HG03060 (cell line): ENCODE results near the gene TMEM184C.

ENCODE experiments used
- ATAC-seq: cut with Tn5 transposase; IDR thresholded peaks from one replicate; pipeline ENCODE4 v1.9.1; 2021; ENCODE audit warnings: low read depth, moderate number of reproducible peaks; ENCODE audit not compliant: unreplicated experiment

The TMEM184C gene

DNA sequence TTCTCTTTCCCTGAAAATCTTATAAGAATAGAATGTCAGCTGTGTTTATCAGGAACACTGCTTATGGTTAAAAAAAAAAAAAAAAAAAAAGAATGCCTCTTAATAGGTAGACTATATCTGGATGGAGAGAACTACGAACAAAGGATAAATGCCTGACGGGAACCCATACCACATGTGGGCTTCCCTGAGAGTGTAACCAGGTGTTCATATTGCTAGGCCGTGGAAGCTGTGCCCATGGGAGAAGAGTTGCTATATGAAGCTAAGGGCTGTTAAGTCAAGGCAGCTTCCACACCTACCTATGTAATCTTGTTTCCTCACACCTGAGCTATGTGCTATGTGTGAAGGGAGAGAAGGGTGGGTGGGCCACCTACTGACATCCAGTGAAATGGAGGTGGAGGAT, 27.3 kb downstream of the TMEM184C start:
- no peak for ATAC-seq

- ATAC-seq: no peak
These were observed 27.9 kb downstream of the TMEM184C start for GRCh38 chr4:147645099-147645498.

DNA sequence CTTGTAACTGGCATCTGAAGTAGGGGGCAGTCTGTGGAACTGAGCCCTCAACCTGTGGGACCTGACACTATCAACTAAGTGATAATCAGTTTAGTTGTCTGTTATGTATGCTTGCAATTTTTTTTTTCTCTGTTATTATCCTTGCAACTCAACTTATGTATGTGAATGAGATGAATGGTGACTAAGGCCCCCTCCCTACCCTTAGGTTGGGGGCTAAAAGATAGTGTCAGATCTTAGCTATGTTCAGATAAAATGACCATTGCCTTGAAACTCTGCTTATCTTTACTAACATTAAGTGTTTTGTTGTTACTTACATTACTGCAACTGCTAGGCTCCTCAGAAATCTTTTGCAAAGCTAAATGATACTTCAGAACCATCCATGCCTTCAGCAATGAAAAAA, 31.5 kb downstream of the TMEM184C start:
- ATAC-seq: no peak

GRCh38 chr4:147651563-147651962, 34.4 kb downstream of the TMEM184C start:
- no peak for ATAC-seq

- no peak for ATAC-seq
These were observed 38.4 kb downstream of the TMEM184C start for GRCh38 chr4:147655639-147656038.

DNA sequence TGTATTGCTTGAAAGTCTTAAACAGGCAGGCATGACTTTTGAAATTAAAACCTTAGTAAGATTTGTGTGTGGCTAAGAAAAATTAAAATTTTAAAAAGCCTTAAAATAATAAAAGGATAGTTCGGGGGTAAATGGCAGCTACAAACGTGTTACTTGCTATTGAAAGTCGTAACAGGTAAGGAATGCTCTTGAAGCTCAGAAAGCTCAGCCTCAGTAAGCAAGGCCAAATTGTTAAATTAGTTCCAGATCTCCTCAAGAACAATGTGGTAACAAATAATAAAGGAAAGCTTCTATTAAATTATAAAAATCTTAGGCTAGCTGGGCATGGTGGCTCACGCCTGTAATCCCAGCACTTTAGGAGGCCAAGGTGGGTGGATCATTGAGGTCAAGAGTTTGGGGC, 41.3 kb downstream of the TMEM184C start:
- no peak for ATAC-seq

GRCh38 chr4:147674073-147674472, 56.9 kb downstream of the TMEM184C start:
- no peak for ATAC-seq

DNA sequence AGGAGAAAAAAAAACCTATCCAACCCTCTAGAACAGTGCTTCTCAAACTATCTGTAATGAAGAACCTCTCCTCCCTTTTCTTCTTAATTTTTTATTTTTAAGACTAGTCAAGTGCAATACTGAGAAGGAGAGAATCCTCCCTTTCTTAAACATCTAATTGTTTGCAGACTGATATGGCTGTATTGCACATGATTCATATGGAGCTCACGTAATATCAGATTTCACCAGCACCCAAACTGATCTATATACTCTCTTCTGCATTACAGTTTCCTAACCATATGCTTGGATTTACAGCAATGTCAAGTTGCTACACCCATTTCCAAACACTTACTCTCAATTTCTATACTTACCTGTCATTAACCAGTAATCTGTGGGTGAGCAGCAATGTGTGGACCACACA, 57.3 kb downstream of the TMEM184C start:
- no peak for ATAC-seq

GRCh38 chr4:147678106-147678505, 60.9 kb downstream of the TMEM184C start:
- ATAC-seq: no peak

- ATAC-seq: no peak
These were observed 61.8 kb downstream of the TMEM184C start for GRCh38 chr4:147678796-147679549.

- ATAC-seq: no peak
These were observed 65.6 kb downstream of the TMEM184C start for GRCh38 chr4:147682755-147683154.

- no peak for ATAC-seq
These were observed 66.0 kb downstream of the TMEM184C start for GRCh38 chr4:147683188-147683591.

DNA sequence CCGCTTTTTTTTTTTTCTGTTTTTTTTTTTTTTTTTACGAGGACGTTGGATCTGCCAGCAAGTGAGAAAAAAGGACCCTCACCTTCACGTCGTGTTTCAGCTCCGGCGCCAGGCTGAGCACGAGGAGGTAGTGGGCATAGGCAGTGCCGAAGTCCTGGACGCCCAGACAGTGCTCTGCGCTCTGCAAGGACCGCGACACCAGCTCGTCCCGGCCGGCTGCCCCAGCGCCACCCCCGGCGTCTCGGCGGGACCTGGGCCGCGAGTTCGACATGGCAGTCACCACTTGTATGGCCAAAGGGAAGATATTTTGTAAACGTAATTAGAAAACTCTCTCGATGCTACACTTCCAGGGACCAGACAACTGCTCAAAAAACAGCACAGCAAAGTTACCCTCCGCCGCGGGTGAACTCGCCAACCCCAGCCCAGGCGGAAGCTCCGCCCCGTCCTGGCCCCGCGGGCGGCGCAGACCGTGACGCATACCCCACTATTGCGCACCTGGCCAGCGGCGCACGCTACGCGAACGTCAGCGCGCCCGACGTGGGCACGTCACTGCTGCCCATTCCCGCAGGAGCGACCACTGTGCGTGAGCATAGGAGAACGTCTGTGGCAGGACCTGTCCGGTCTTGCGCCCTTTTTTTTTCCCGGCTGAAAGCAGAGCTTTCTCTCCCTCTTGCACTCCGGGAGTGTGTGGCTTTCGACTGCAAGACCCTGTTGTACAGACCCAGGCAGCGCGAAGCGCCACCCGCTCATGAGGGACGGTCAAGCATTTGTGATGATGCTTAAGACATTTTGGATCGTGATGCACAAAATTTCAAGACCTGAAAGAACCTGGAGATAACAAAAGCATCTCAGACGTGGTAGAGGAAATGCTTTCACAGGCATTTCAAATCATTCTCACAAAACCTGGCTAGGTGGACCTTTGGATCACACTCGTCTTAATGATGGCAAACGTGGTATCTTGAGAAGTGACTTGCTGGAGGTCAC, 66.8 kb downstream of the TMEM184C start, which contains the start of gene PRMT9:
PRMT9 (minus strand) TSS at position 447 of the 984 bp plus-strand sequence; CDS start at position 271, 176 bp downstream.
- ATAC-seq: peak; percentile 96

GRCh38 chr4:147689067-147689466, 71.9 kb downstream of the TMEM184C start:
- no peak for ATAC-seq

GRCh38 chr4:147691820-147692219, 74.6 kb downstream of the TMEM184C start:
- ATAC-seq: no peak

- no peak for ATAC-seq
These were observed 76.0 kb downstream of the TMEM184C start for GRCh38 chr4:147693218-147693617.

GRCh38 chr4:147696866-147697265, 79.7 kb downstream of the TMEM184C start:
- ATAC-seq: no peak

GRCh38 chr4:147704846-147705245, 87.6 kb downstream of the TMEM184C start:
- ATAC-seq: peak; percentile 66

DNA sequence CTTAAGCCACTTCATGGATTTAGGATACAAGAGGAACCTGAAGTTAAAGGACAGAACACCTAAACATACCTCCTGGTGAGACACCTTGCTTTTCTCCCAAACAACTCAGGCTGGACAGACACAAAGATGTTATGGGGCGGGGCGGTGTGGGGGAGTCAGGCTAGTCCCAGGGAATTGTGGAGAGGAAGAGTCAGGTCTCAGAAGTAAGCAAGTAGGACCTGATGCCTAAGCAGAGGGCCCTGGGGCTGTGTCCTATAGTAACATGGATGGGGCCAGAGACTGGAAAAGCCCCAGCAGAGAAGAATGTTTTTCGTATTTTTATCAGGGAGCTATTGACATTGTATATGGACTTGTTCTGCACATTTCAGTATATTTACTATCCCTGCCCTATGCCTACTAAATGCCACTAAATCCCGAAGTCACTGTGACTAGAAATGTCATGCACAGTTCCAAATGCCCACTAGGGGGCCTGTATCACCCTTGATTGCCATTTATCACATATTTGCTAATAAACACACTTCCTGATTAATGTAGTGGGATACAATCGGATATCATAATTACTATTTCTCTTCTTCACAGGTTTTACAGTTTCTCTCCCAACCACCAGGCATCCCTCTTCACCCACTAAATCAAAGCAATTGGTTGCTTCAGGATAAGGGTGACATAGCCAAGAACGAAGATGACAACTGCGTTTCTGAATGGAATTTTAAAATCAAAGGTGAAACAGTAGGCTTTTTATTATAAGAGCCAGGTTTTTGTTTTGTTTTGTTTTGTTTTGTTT, 90.9 kb downstream of the TMEM184C start:
- ATAC-seq: peak; percentile 63

GRCh38 chr4:147709999-147710398, 92.8 kb downstream of the TMEM184C start:
- no peak for ATAC-seq
